GM12801 (cell line): ENCODE measurements around the gene SPHKAP.

Experiments used
- CTCF ChIP-seq: IDR thresholded peaks from one replicate; pipeline ENCODE4 v1.5.1; 2011; ENCODE audit warnings: control low read depth; ENCODE audit not compliant: insufficient read length; ENCODE audit errors: extremely low read depth

Gene SPHKAP

DNA sequence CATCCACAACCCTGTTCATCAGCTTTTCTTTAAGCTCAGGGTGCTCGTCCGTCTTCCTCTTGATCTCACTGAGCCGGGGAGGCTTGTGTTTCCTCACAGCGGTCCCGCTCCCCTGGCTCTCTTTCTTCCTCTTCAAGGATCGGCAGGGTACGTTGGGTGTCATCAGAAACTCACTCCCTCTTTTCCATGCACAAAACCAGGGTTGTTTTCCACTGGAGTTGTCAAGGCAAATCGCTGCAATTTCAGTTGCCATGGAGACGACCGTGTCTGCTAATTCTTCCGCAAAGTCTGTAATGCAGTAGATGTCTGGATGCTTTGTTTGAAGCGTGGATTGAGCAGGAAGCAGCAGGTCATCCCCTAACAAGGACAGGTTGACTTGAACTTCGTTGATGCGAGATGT, 163.7 kb downstream of the SPHKAP start:
- TF ChIP-seq CTCF, result no peak

GRCh38 chr2:228016402-228016801, 165.1 kb downstream of the SPHKAP start:
- no peak for TF ChIP-seq CTCF

DNA sequence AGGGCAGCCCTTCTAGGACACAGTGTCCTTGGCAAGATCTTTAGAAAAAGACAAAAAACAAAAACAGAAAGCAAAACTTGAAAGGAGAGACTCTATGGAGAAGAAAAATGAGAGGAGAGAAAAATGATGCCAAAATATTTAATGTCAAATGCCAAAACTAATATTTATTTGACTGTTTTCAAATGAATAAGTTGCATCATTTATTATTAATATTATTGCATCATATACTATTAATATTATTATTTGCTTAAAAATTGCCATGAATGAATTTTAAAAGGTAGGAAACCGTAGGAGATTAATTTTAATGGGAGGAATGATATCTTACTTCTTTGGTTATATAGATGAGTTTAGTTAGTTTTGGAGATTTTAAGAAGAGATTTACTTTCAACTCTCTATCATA, 165.7 kb downstream of the SPHKAP start:
- no peak for TF ChIP-seq CTCF

GRCh38 chr2:227996366-227996765, 185.1 kb downstream of the SPHKAP start:
- TF ChIP-seq CTCF, result no peak

- TF ChIP-seq CTCF, result no peak
These were observed 190.6 kb downstream of the SPHKAP start for GRCh38 chr2:227990937-227991336.

DNA sequence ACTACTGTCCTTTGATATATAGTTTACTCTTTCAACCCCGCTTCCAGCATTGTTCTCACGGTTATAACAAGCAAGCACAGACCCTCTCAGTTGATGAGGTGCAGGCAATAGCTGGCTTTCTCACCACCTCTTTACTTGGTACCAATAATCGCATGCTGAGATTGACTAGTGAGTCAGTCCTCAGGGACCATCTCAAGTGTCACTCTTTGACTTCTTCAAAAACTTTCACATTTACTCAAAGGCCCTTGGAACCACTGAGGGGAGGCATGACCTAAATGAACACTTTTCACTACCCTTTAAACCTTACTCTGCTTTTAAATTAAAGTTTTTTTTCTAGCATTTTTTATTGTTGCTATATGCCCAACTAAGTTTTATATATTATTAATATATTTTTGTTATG, 208.2 kb downstream of the SPHKAP start:
- TF ChIP-seq CTCF, result no peak

GRCh38 chr2:227971619-227972230, 209.8 kb downstream of the SPHKAP start:
- TF ChIP-seq CTCF, result no peak
